ENCODE results near the gene ITPR2.

The ITPR2 gene

GRCh38 chr12:26773313-26774104 lies 59.5 kb downstream of the ITPR2 start:
- no peak overlapping the region for H3K9ac ChIP-seq (ENCODE audit: low read length)
- no peak overlapping the region for H3K27ac ChIP-seq (ENCODE audit: low read length)

GRCh38 chr12:26771861-26772260 lies 61.1 kb downstream of the ITPR2 start:
- no peak overlapping the region for H3K4me3 ChIP-seq (ENCODE audit: low read length)
- no peak overlapping the region for H3K27ac ChIP-seq (ENCODE audit: low read length)
- TF ChIP-seq EZH2phosphoT487 (IDR thresholded peaks at IDR 0.05; ENCODE audit: low read depth): no peak
- no peak for TF ChIP-seq CTCF (IDR thresholded peaks at IDR 0.05; ENCODE audit: low read depth, low read length)
- peaks cover 38% of the 10 kb centered on the region for H3K79me2 ChIP-seq (ENCODE audit: low read length)
- H3K4me1 ChIP-seq (ENCODE audit: low read length): peaks cover 24% of the 10 kb centered on the region
- H3K9me3 ChIP-seq (ENCODE audit: insufficient read depth, low read length): no peaks in the 10 kb centered on the region
- no peaks in the 10 kb centered on the region for H3K27me3 ChIP-seq (ENCODE audit: low read depth, low read length)
- no peak overlapping the region for H3K9ac ChIP-seq (ENCODE audit: low read length)
- H3K4me2 ChIP-seq (ENCODE audit: low read length): no peak overlapping the region
- peaks cover 25% of the 10 kb centered on the region for H3K36me3 ChIP-seq (replicated peaks; ENCODE audit: low read depth, low read length)
- H4K20me1 ChIP-seq (ENCODE audit: insufficient read depth, low read length): peaks cover 29% of the 10 kb centered on the region
- no peak overlapping the region for H2AFZ ChIP-seq (ENCODE audit: low read depth, low read length)

More at GRCh38 chr12:26773313-26774104, 59.5 kb downstream of the ITPR2 start:
- Histone ChIP-seq H3K4me2 (ENCODE audit: low read length) (no peak overlapping the region), H4K20me1 (ENCODE audit: insufficient read depth, low read length) (peaks cover 22% of the 10 kb centered on the region), H3K79me2 (ENCODE audit: low read length) (peaks cover 31% of the 10 kb centered on the region), H3K4me1 (ENCODE audit: low read length) (peaks cover 26% of the 10 kb centered on the region), H2AFZ (ENCODE audit: low read depth, low read length) (no peak overlapping the region), H3K36me3 (replicated peaks; ENCODE audit: low read depth, low read length) (peaks cover 28% of the 10 kb centered on the region), H3K27me3 (ENCODE audit: low read depth, low read length) (no peaks in the 10 kb centered on the region), H3K4me3 (ENCODE audit: low read length) (no peak overlapping the region), H3K9me3 (ENCODE audit: insufficient read depth, low read length) (no peaks in the 10 kb centered on the region)
- no peak for TF ChIP-seq CTCF (IDR thresholded peaks at IDR 0.05; ENCODE audit: low read depth, low read length)
- no peak for TF ChIP-seq EZH2phosphoT487 (IDR thresholded peaks at IDR 0.05; ENCODE audit: low read depth)

GRCh38 chr12:26770239-26771070 lies 62.5 kb downstream of the ITPR2 start:
- H3K4me3 ChIP-seq (ENCODE audit: low read length): no peak overlapping the region
- peaks cover 29% of the 10 kb centered on the region for H4K20me1 ChIP-seq (ENCODE audit: insufficient read depth, low read length)
- H3K9ac ChIP-seq (ENCODE audit: low read length): no peak overlapping the region
- H3K79me2 ChIP-seq (ENCODE audit: low read length): peaks cover 37% of the 10 kb centered on the region
- TF ChIP-seq CTCF (IDR thresholded peaks at IDR 0.05; ENCODE audit: low read depth, low read length) (no peak), EZH2phosphoT487 (IDR thresholded peaks at IDR 0.05; ENCODE audit: low read depth) (no peak)
- H3K9me3 ChIP-seq (ENCODE audit: insufficient read depth, low read length): no peaks in the 10 kb centered on the region
- no peak overlapping the region for H2AFZ ChIP-seq (ENCODE audit: low read depth, low read length)
- no peak overlapping the region; the same call in 1 of the 2 replicates for H3K4me2 ChIP-seq (ENCODE audit: low read length)
- H3K36me3 ChIP-seq (replicated peaks; ENCODE audit: low read depth, low read length): peaks cover 31% of the 10 kb centered on the region
- no peaks in the 10 kb centered on the region for H3K27me3 ChIP-seq (ENCODE audit: low read depth, low read length)
- peaks cover 24% of the 10 kb centered on the region for H3K4me1 ChIP-seq (ENCODE audit: low read length)
- no peak overlapping the region for H3K27ac ChIP-seq (ENCODE audit: low read length)

GRCh38 chr12:26769611-26770010 lies 63.4 kb downstream of the ITPR2 start:
- TF ChIP-seq CTCF (IDR thresholded peaks at IDR 0.05; ENCODE audit: low read depth, low read length) (no peak), EZH2phosphoT487 (IDR thresholded peaks at IDR 0.05; ENCODE audit: low read depth) (no peak)
- Histone ChIP-seq H3K4me3 (ENCODE audit: low read length) (no peak overlapping the region), H3K79me2 (ENCODE audit: low read length) (peaks cover 29% of the 10 kb centered on the region), H3K27me3 (ENCODE audit: low read depth, low read length) (no peaks in the 10 kb centered on the region), H4K20me1 (ENCODE audit: insufficient read depth, low read length) (peaks cover 28% of the 10 kb centered on the region), H3K4me1 (ENCODE audit: low read length) (peaks cover 24% of the 10 kb centered on the region), H3K4me2 (ENCODE audit: low read length) (no peak overlapping the region), H3K36me3 (replicated peaks; ENCODE audit: low read depth, low read length) (peaks cover 30% of the 10 kb centered on the region), H3K9ac (ENCODE audit: low read length) (no peak overlapping the region), H3K27ac (ENCODE audit: low read length) (no peak overlapping the region), H2AFZ (ENCODE audit: low read depth, low read length) (no peak overlapping the region), H3K9me3 (ENCODE audit: insufficient read depth, low read length) (no peaks in the 10 kb centered on the region)

All from OCI-LY3 (cell line).